Thoracic aorta endothelial cell (primary cell): Measurements from ENCODE around the gene TMEM150B. TPM values are rescaled to one million over a fixed set of nuclear protein-coding genes. Genes with fewer than 3 reads are reported as not detected.

Experiments used
- total RNA-seq: library from RNA; depleted of rRNA; stranded (reverse); fragments of >200 nt; gene quantifications from 2 replicates; pipeline ENCODE4 v1.2.3, GENCODE V29; 2012

Gene TMEM150B, protein sequence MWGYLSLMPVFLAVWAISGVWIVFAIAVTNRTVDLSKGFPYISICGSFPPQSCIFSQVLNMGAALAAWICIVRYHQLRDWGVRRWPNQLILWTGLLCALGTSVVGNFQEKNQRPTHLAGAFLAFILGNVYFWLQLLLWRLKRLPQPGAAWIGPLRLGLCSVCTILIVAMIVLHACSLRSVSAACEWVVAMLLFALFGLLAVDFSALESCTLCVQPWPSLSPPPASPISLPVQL
- total RNA-seq, result not detected in 2 replicates

DNA sequence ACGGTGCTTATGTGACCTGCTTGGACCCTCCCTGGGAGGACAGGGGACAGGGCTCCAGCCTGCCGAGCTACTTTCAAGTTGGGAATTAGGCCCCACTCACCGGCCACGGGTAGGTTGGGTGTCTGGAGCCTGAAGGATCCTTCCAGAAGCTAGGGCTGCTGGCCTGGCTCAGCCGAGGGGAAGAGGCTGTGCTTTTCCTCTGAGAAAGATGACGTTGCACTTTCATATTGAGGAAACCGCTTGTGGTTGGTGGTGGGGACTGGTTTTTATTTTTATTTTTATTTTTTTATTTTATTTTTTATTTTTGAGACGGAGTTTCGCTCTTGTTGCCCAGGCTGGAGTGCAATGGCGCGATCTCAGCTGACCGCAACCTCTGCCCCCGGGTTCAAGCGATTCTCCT lies at the start of gene TMEM150B:
TMEM150B (minus strand) TSS at position 170 of the 400 bp plus-strand sequence. CDS start 4,305 bp downstream, outside the sequence.

DNA sequence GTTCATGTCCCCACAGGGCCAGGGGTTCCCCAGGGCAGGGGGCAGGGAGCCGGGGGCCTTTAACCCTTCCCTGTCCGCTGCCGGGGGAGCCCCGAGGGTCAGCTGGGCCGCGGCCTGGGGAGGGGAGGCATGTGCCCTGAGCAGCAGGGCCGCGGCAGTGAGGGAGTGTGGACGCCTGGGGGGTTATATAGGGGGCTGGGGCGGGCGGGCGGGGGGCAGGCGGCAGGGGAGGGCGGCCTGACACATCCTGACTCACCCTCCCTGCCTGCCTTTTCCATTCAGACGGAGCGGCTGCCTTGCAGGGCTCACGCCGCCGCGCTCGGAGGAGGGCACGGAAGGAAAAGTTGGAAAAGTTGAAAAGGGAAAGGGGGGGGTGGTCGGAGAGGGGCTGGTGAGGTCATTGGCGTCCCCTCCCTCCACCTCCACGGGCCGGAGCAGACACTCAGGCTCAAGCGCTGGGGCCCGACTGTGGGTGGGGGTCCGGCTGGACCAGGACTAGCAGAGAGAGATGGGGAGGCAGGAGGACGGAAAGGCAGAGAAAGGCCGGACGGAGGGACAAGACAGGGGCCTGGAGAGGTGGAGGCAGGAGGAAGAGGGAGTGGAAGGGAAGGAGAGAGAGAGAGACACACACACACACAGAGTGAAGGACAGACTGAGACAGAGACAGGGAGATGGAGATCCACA lies 45.3 kb upstream of the TMEM150B start, which contains the start of gene IL11:
IL11 (minus strand) TSS at position 159 of the 684 bp plus-strand sequence; CDS start at position 6, 153 bp downstream.

DNA sequence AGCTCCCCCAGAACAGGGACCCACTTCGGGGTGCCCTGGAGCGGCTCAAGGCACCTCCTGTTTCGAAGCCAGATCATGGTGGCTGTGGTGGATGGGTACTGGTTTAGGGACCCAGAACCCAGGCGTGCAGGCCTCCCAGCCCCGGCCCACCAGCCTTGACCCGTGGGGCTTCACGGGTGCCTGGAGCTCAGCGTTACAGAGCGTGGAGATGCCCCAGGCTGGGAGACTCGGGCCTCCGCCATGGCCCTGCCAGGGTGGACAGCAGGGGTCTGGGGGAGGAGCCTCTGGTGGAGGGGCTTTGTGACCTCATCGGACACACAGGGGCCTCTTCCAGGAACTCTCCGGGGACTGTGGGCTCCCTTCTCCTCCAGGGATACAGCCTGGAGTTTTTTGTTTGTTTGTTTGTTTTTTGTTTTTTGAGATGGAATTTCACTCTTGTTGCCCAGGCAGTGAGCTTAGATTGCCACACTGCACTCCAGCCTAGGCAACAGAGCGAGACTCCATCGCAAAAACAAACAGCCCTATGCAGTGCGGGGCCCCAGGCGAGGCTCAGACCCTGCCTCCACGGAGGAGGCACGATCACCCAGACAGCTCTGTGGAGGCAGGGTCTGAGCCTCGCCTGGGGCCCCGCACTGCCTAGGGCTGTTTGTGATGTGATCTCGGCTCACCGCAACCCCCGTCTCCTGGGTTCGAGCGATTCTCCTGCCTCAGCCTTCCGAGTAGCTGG lies 38.0 kb upstream of the TMEM150B start, which contains the start of gene GARIN5B:
GARIN5B (minus strand) TSS at position 271 of the 727 bp plus-strand sequence; CDS start at position 77, 194 bp downstream.

GRCh38 chr19:55354698-55355212 lies 29.6 kb upstream of the TMEM150B start, which contains the start of gene COX6B2:
Gene COX6B2, minus strand, starts transcription at chr19:55354719. Its CDS starts 198 bp downstream, at chr19:55354521.

GRCh38 chr19:55339105-55339888 lies 14.2 kb upstream of the TMEM150B start, which contains the start of gene KMT5C:
Gene KMT5C, plus strand, starts transcription at chr19:55339876. Its CDS starts 2,061 bp downstream, at chr19:55341937.

DNA sequence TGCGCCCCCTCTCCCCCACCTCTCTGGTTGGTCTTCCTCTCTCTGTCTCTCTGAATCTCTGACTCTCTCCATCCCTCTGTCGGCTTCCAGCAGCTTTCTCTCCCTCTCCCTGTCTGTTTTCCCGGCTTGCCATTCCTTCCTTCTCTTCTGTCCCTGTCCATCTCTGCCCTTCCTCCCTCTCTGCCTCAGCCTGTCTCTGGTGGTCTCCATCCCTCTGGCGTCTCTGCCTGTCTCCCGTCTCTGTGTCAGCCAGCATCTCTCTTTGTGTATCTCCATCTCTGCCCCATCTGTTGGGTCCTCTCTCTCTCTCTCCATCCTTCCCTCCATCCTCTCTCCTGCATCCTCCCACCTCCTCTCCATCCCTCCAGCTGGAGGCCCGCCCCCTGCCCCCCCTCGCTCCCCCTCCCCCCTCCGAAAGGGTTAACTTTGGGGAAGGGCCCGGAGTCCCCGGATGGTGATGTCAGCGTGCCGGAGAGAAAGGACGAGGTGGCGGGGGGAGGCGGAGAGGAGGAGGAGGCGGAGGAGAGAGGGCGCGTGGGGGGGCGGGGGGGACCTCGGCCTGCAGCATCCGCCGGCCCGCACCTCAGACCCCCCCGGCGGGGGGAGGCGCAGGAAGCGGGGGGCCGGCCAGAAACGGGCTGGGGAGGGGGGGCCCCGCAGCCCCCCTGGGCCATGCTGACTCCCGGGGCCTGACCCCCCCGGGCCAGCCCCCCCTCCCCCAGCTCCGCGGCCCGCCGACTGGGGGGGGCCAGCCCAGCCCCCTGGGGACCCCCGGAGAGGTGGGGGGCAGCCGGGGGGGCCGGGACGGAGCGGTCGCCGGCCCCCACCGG lies 41.4 kb downstream of the TMEM150B start, which contains the start of gene BRSK1:
BRSK1 (plus strand) TSS at position 450 of the 830 bp plus-strand sequence. CDS start 446 bp downstream, outside the sequence.

DNA sequence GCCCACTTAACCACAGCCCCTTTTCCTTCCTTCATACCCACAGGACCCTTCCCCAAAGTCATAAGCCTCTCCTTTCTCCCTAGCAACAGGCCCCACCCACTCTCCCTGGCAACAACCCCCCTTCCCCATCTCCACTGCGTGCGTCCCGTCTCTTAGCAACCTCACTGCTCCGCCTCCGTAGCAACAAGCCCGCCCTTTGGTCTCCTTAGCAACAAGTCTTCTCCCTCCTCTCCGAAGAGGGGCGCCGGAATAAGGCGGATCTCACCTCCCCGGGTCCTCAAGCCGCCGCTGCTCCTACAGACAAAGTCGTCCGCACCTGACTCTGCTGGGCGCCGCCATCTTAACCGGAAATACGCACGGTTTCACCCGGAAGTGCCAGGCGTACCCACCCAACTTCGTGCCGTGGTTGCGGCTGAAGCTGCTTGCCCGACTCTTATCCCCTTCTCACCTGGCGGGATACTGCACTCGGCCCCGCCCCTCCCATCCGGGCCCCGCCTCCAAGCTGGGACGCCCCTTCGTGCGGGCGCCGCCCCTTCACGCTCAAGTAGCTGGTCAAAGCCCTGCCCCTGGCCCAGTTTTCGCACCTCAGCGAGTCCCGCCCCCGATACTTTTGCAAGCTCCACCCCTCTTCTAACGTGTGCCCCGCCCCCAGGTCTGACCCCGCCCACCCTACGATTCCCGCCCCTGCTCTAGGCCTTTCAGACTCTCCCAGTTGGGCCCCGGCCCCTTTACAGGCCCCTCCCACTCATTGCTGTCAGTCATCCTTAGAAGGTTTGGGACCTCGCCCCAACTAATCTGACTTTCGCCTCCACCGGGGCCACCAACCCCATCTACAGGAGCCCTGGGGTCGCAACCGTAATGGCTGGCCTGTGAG lies 45.1 kb downstream of the TMEM150B start, which contains the start of gene HSPBP1:
HSPBP1 (minus strand) TSS at position 341 of the 874 bp plus-strand sequence. CDS start 502 bp downstream, outside the sequence.

Other genes with a start within 250 kb of the TMEM150B start
- gene EPS8L1, start 249.5 kb downstream of the TMEM150B start, total RNA-seq, result 6.3 and 10.5 TPM in 2 replicates
- gene PPP1R12C, start 207.7 kb downstream of the TMEM150B start, total RNA-seq, result 56.1 and 64.4 TPM in 2 replicates
- 1.0 and 2.9 TPM in 2 replicates for gene TNNT1, start 176.1 kb downstream of the TMEM150B start, total RNA-seq
- gene TNNI3, start 167.6 kb downstream of the TMEM150B start, total RNA-seq, result not detected in 2 replicates
- gene DNAAF3, start 158.7 kb downstream of the TMEM150B start, total RNA-seq, result 0.27 and 0.29 TPM in 2 replicates
- 0.07 TPM in 1 of 2 replicates, not detected in the other for gene SYT5, start 145.1 kb downstream of the TMEM150B start, total RNA-seq
- 0.22 and 0.53 TPM in 2 replicates for gene PTPRH, start 115.8 kb downstream of the TMEM150B start, total RNA-seq
- gene TMEM86B, start 96.6 kb downstream of the TMEM150B start, total RNA-seq, result 1.4 and 1.7 TPM in 2 replicates
- gene PPP6R1, start 66.3 kb downstream of the TMEM150B start, total RNA-seq, result 43.8 and 52.8 TPM in 2 replicates
- gene HSPBP1, start 45.2 kb downstream of the TMEM150B start, total RNA-seq, result 28.6 and 31.8 TPM in 2 replicates
- 1.6 TPM in 1 of 2 replicates, not detected in the other for gene BRSK1, start 41.3 kb downstream of the TMEM150B start, total RNA-seq
- 5.0 and 5.7 TPM in 2 replicates for gene KMT5C, start 14.5 kb upstream of the TMEM150B start, total RNA-seq
- gene COX6B2, start 29.4 kb upstream of the TMEM150B start, total RNA-seq, result 0.29 TPM in 1 of 2 replicates, not detected in the other
- not detected in 2 replicates for gene GARIN5B, start 37.9 kb upstream of the TMEM150B start, total RNA-seq
- gene IL11, start 45.1 kb upstream of the TMEM150B start, total RNA-seq, result not detected in 2 replicates
- gene TMEM190, start 51.5 kb upstream of the TMEM150B start, total RNA-seq, result not detected in 2 replicates
- not detected in 2 replicates for gene TMEM238, start 59.0 kb upstream of the TMEM150B start, total RNA-seq
- gene RPL28, start 60.6 kb upstream of the TMEM150B start, total RNA-seq, result 346 and 438 TPM in 2 replicates
- 110 and 177 TPM in 2 replicates for gene UBE2S, start 82.4 kb upstream of the TMEM150B start, total RNA-seq
- gene SHISA7, start 118.0 kb upstream of the TMEM150B start, total RNA-seq, result not detected in 2 replicates
- 33.5 and 43.0 TPM in 2 replicates for gene ISOC2, start 136.3 kb upstream of the TMEM150B start, total RNA-seq
- gene C19orf85, start 139.4 kb upstream of the TMEM150B start, total RNA-seq, result not detected in 2 replicates
- 2.4 and 3.2 TPM in 2 replicates for gene ZNF628, start 151.3 kb upstream of the TMEM150B start, total RNA-seq
- gene NAT14, start 159.8 kb upstream of the TMEM150B start, total RNA-seq, result 8.9 and 9.6 TPM in 2 replicates
- 0.27 and 0.79 TPM in 2 replicates for gene SSC5D, start 163.1 kb upstream of the TMEM150B start, total RNA-seq
- gene SBK2, start 211.8 kb upstream of the TMEM150B start, total RNA-seq, result not detected in 2 replicates
- 0.27 and 0.65 TPM in 2 replicates for gene SBK3, start 220.2 kb upstream of the TMEM150B start, total RNA-seq